A375 (cell line): ENCODE results near the gene PLEKHG3. TPM values are rescaled to one million over a fixed set of nuclear protein-coding genes. Genes with fewer than 3 reads are reported as not detected.

Experiments
- total RNA-seq: library from RNA; depleted of rRNA; stranded (reverse); fragments of >200 nt; shearing (Covaris generic); gene quantifications from 2 replicates; pipeline ENCODE4 v1.2.3, GENCODE V29; 2014; rRNA removed

PLEKHG3 gene
- 10.1 and 13.5 TPM in 2 replicates for total RNA-seq

GRCh38 chr14:64704143-64704742 lies at the start of gene PLEKHG3:
Gene PLEKHG3, plus strand, starts transcription at chr14:64704424. Its CDS starts 23,208 bp downstream, at chr14:64727632.

Other genes with a start within 250 kb of the PLEKHG3 start
- 0.60 and 0.61 TPM in 2 replicates for gene AKAP5, start 238.9 kb upstream of the PLEKHG3 start, total RNA-seq
- 2.2 and 2.7 TPM in 2 replicates for gene ZBTB25, start 200.6 kb upstream of the PLEKHG3 start, total RNA-seq
- gene ZBTB1, start 199.7 kb upstream of the PLEKHG3 start, total RNA-seq: 18.9 and 29.1 TPM in 2 replicates
- 2.7 and 4.5 TPM in 2 replicates for gene HSPA2, start 163.7 kb upstream of the PLEKHG3 start, total RNA-seq
- gene PPP1R36, start 154.5 kb upstream of the PLEKHG3 start, total RNA-seq: not detected in 2 replicates
- gene SPTB, start 175.5 kb downstream of the PLEKHG3 start, total RNA-seq: 1.7 and 1.9 TPM in 2 replicates
- 17.9 and 26.1 TPM in 2 replicates for gene CHURC1, start 210.0 kb downstream of the PLEKHG3 start, total RNA-seq
- gene GPX2, start 238.3 kb downstream of the PLEKHG3 start, total RNA-seq: not detected in 2 replicates